Ishikawa (cell line): ENCODE measurements around the gene HAPLN3.

Experiments
- CEBPB ChIP-seq: IDR thresholded peaks from 2 replicates; pipeline ENCODE4 v1.6.1; 2012
- TCF12 ChIP-seq: IDR thresholded peaks from 2 replicates; pipeline ENCODE4 v1.6.1; 2012; ENCODE audit warnings: low read depth

DNA sequence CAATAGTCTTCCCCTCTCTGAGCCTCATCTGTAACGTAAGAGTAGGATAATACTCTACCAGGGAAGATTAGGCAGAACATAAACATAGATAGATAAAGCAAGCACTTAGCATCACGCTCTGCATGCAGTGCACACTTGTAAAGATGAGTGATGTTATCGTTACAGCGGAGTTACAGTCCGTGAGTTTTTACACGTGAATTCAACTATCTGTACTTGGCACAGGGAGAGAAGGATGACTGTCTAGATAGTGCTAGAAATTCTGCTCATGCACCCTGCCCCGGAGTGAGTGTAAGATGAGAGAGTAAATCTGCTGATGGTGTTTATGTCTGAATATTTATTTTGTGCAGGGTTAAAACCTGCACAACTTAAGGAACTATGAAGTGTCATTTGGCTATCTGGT is 35.8 kb downstream of the HAPLN3 start:
- TF ChIP-seq CEBPB: no peak
- TF ChIP-seq TCF12: no peak
